Liver (tissue), 9 donors: Measurements from ENCODE around the gene SLC9A8. TPM values are rescaled to one million over a fixed set of nuclear protein-coding genes. Genes with fewer than 3 reads are reported as not detected.
A peak's percentile ranks its signal among the peaks of the same experiment; 100 is the strongest.

Experiments used
- DNase-seq: peaks from one replicate; pipeline ENCODE4 v3.0.0-alpha.2; 2017; ENCODE audit warnings: low spot score
- H3K27ac ChIP-seq, 2 donors: one replicate each; pipeline ENCODE4 v1.7.0; 2013; ENCODE audit warnings: inconsistent platforms in 2 of 2, low read length in 2 of 2, control low read depth in 1 of 2, low read depth in 1 of 2, mild to moderate bottlenecking in 1 of 2
- H3K27me3 ChIP-seq, 4 donors: one replicate each; pipeline versions ENCODE4 v1.6.1 to v1.7.0; 2013; ENCODE audit warnings: low read length in 3 of 4, inconsistent platforms in 1 of 4, mild to moderate bottlenecking in 1 of 4, moderate library complexity in 1 of 4; ENCODE audit not compliant: control insufficient read depth in 4 of 4, insufficient read depth in 4 of 4
- H3K36me3 ChIP-seq, 4 donors: one replicate each; pipeline versions ENCODE4 v1.6.1 to v1.7.0; 2013; ENCODE audit warnings: low read length in 3 of 4, mild to moderate bottlenecking in 3 of 4, low read depth in 1 of 4, moderate library complexity in 1 of 4; ENCODE audit not compliant: control insufficient read depth in 4 of 4, insufficient read depth in 3 of 4
- H3K4me1 ChIP-seq, 4 donors: one replicate each; pipeline versions ENCODE4 v1.6.1 to v1.7.0; 2013; ENCODE audit warnings: low read length in 3 of 4, mild to moderate bottlenecking in 3 of 4, moderate library complexity in 1 of 4; ENCODE audit not compliant: control insufficient read depth in 4 of 4, insufficient read depth in 4 of 4
- H3K4me3 ChIP-seq, 3 donors: one replicate each; pipeline versions ENCODE4 v1.6.1 to v1.7.0; 2013; ENCODE audit warnings: low read length in 3 of 3, control low read depth in 1 of 3, low read depth in 1 of 3, mild to moderate bottlenecking in 1 of 3
- H3K9ac ChIP-seq, 2 donors: one replicate each; pipeline ENCODE4 v1.7.0; 2013; ENCODE audit warnings: low read length in 2 of 2, mild to moderate bottlenecking in 2 of 2, moderate library complexity in 2 of 2, control low read depth in 1 of 2, low read depth in 1 of 2
- H3K9me3 ChIP-seq, 4 donors: one replicate each; pipeline versions ENCODE4 v1.6.1 to v1.7.0; 2013; ENCODE audit warnings: low read length in 3 of 4; ENCODE audit not compliant: control insufficient read depth in 4 of 4
- ATF3 ChIP-seq: IDR thresholded peaks from 2 replicates; pipeline ENCODE4 v1.6.1; 2016; ENCODE audit warnings: antibody characterized with exemption
- CTCF ChIP-seq: fragments of 150-350 bp; IDR thresholded peaks from 2 replicates; pipeline ENCODE4 v1.5.1; 2017; ENCODE audit warnings: improper control_type of control experiment, low read depth, low read length; ENCODE audit not compliant: missing input control
- EGR1 ChIP-seq, 2 donors: IDR thresholded peaks; 2 replicates each; pipeline ENCODE4 v1.6.1; 2016 to 2018; ENCODE audit warnings: antibody characterized with exemption in 2 of 2, low read depth in 2 of 2
- FOXA1 ChIP-seq: IDR thresholded peaks from 2 replicates; pipeline ENCODE4 v1.6.1; 2016; ENCODE audit warnings: antibody characterized with exemption
- FOXA2 ChIP-seq: IDR thresholded peaks from 2 replicates; pipeline ENCODE4 v1.6.1; 2016; ENCODE audit warnings: antibody characterized with exemption
- GABPA ChIP-seq, 2 donors: IDR thresholded peaks in 1 of 2; conservative IDR thresholded peaks in 1 of 2; 2 replicates each; pipeline ENCODE4 v1.6.1; 2016; ENCODE audit warnings: antibody characterized with exemption in 2 of 2, mild to moderate bottlenecking in 1 of 2, moderate library complexity in 1 of 2
- HNF4A ChIP-seq, 2 donors: conservative IDR thresholded peaks; 2 replicates each; pipeline ENCODE4 v1.6.1; 2016; ENCODE audit warnings: antibody characterized with exemption in 2 of 2, mild to moderate bottlenecking in 2 of 2
- HNF4G ChIP-seq: IDR thresholded peaks from 2 replicates; pipeline ENCODE4 v1.6.1; 2016; ENCODE audit warnings: antibody characterized with exemption
- JUND ChIP-seq, 2 donors: IDR thresholded peaks; 2 replicates each; pipeline ENCODE4 v1.6.1; 2016; ENCODE audit warnings: antibody characterized with exemption in 2 of 2
- MAX ChIP-seq: IDR thresholded peaks from 2 replicates; pipeline ENCODE4 v1.6.1; 2016; ENCODE audit warnings: antibody characterized with exemption
- NR2F2 ChIP-seq: IDR thresholded peaks from 2 replicates; pipeline ENCODE4 v1.6.1; 2016; ENCODE audit warnings: antibody characterized with exemption
- RAD21 ChIP-seq, 2 donors: IDR thresholded peaks; 2 replicates each; pipeline ENCODE4 v1.6.1; 2016; ENCODE audit warnings: antibody characterized with exemption in 2 of 2, mild to moderate bottlenecking in 2 of 2
- RXRA ChIP-seq, 2 donors: IDR thresholded peaks; 2 replicates each; pipeline ENCODE4 v1.6.1; 2017 to 2018; ENCODE audit warnings: antibody characterized with exemption in 2 of 2, mild to moderate bottlenecking in 1 of 2
- SP1 ChIP-seq: IDR thresholded peaks from 2 replicates; pipeline ENCODE4 v1.6.1; 2018; ENCODE audit warnings: antibody characterized with exemption, mild to moderate bottlenecking
- TAF1 ChIP-seq: conservative IDR thresholded peaks from 2 replicates; pipeline ENCODE4 v1.6.1; 2016; ENCODE audit warnings: antibody characterized with exemption, mild to moderate bottlenecking
- YY1 ChIP-seq: IDR thresholded peaks from 2 replicates; pipeline ENCODE4 v1.6.1; 2016; ENCODE audit warnings: antibody characterized with exemption, mild to moderate bottlenecking
- ZBTB33 ChIP-seq: IDR thresholded peaks from 2 replicates; pipeline ENCODE4 v1.6.1; 2016; ENCODE audit warnings: antibody characterized with exemption
- WGBS: extraction: QIAGEN DNeasy Blood & Tissue Kit; methylation state at CpG from one replicate; pipeline ENCODE4 v1.1.7; 2013; 5-methylcytosine and 5-hydroxymethylcytosine counted together
- polyA plus RNA-seq, 2 donors: library from polyadenylated mRNA; stranded (reverse) in 1 of 2; unstranded in 1 of 2; fragments of 200-250 nt in 1 of 2; fragments of >200 nt in 1 of 2; fragmentation: Nextera tagmentation in 1 of 2; extraction: Ambion mirVana in 1 of 2; gene quantifications; one replicate each; pipeline versions ENCODE4 v1.2.1 to v1.2.3, GENCODE V29; 2013 to 2015
- total RNA-seq, 2 donors: library from RNA; depleted of rRNA; stranded (reverse); fragments of >200 nt; gene quantifications; one replicate each; pipeline ENCODE4 v1.2.3, GENCODE V29; 2014
- TF ChIP-seq, protein P1 (sequence below): IDR thresholded peaks from 2 replicates; pipeline ENCODE4 v1.6.1; 2016; ENCODE audit warnings: antibody characterized with exemption, mild to moderate bottlenecking
- donor health status: healthy.
- donor health status: healthy.
- donor health status: healthy.
- donor health status: healthy.
- donor health status: healthy.

SLC9A8 gene
- total and polyA plus RNA-seq, 4 donors, result 4.0 to 9.5 (median 8.6) TPM

GRCh38 chr20:49762940-49763766 is 49.5 kb upstream of the SLC9A8 start:
- no peaks in the 10 kb centered on the region for H3K36me3 ChIP-seq
- 93% methylated on average over 12 of the region's 12 CpGs for WGBS
- H3K4me1 ChIP-seq, result peaks cover 8 to 27% (median 18%) of the 10 kb centered on the region in 4 donors
- no peak overlapping the region for H3K4me3 ChIP-seq
- H3K9ac ChIP-seq, result no peak overlapping the region
- TF ChIP-seq HNF4G, result no peak
- TF ChIP-seq EGR1 (IDR thresholded peaks at IDR 0.05; ENCODE audit: low read depth in 2 of 2), result no peak
- no peak for TF ChIP-seq RXRA (IDR thresholded peaks at IDR 0.05)
- no peak for TF ChIP-seq ATF3
- H3K27ac ChIP-seq, result no peak overlapping the region
- no peaks in the 10 kb centered on the region for H3K9me3 ChIP-seq
- no peaks in the 10 kb centered on the region for H3K27me3 ChIP-seq
- DNase-seq, result no peak

- no peaks in the 10 kb centered on the region for H3K9me3 ChIP-seq
- WGBS, result 94% methylated on average over 5 of the region's 5 CpGs
- DNase-seq, result no peak
- no peak overlapping the region for H3K9ac ChIP-seq
- H3K4me1 ChIP-seq, result peaks cover 15 to 43% (median 32%) of the 10 kb centered on the region in 4 donors
- H3K27me3 ChIP-seq, result no peaks in the 10 kb centered on the region
- TF ChIP-seq SP1, result no peak
- TF ChIP-seq GABPA (IDR thresholded peaks at IDR 0.05 in 1 of 2, conservative IDR thresholded peaks at IDR 0.05 in 1 of 2), result no peak
- no peak for TF ChIP-seq TAF1
- no peak for TF ChIP-seq NR2F2
- TF ChIP-seq ATF3, result no peak
- TF ChIP-seq YY1, result no peak
- no peak for TF ChIP-seq MAX
- no peak for TF ChIP-seq HNF4A (conservative IDR thresholded peaks at IDR 0.05)
- no peak for TF ChIP-seq ZBTB33
- TF ChIP-seq RXRA (IDR thresholded peaks at IDR 0.05), result no peak
- TF ChIP-seq RAD21 (IDR thresholded peaks at IDR 0.05), result no peak
- no peak for TF ChIP-seq FOXA2
- TF ChIP-seq HNF4G, result no peak
- TF ChIP-seq, protein P1, sequence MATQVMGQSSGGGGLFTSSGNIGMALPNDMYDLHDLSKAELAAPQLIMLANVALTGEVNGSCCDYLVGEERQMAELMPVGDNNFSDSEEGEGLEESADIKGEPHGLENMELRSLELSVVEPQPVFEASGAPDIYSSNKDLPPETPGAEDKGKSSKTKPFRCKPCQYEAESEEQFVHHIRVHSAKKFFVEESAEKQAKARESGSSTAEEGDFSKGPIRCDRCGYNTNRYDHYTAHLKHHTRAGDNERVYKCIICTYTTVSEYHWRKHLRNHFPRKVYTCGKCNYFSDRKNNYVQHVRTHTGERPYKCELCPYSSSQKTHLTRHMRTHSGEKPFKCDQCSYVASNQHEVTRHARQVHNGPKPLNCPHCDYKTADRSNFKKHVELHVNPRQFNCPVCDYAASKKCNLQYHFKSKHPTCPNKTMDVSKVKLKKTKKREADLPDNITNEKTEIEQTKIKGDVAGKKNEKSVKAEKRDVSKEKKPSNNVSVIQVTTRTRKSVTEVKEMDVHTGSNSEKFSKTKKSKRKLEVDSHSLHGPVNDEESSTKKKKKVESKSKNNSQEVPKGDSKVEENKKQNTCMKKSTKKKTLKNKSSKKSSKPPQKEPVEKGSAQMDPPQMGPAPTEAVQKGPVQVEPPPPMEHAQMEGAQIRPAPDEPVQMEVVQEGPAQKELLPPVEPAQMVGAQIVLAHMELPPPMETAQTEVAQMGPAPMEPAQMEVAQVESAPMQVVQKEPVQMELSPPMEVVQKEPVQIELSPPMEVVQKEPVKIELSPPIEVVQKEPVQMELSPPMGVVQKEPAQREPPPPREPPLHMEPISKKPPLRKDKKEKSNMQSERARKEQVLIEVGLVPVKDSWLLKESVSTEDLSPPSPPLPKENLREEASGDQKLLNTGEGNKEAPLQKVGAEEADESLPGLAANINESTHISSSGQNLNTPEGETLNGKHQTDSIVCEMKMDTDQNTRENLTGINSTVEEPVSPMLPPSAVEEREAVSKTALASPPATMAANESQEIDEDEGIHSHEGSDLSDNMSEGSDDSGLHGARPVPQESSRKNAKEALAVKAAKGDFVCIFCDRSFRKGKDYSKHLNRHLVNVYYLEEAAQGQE, result no peak
- TF ChIP-seq CTCF, result no peak
- no peak for TF ChIP-seq FOXA1
- TF ChIP-seq JUND (IDR thresholded peaks at IDR 0.05), result no peak
- TF ChIP-seq EGR1 (IDR thresholded peaks at IDR 0.05; ENCODE audit: low read depth in 2 of 2), result no peak
- H3K27ac ChIP-seq, result peak overlapping the region in 1 of 2 donors; percentile 52
- no peaks in the 10 kb centered on the region for H3K36me3 ChIP-seq
- H3K4me3 ChIP-seq, result no peak overlapping the region
These were observed 47.3 kb upstream of the SLC9A8 start for GRCh38 chr20:49765413-49765736.
